GM21360 (cell line): ENCODE measurements around the gene ZFR2.
"Not testable (repeated sequence)": the region's sequence is repeated elsewhere in the genome, so short reads cannot be mapped to it uniquely, and the experiment has no call there.

Source experiments
- ATAC-seq: cut with Tn5 transposase; IDR thresholded peaks from one replicate; pipeline ENCODE4 v1.9.1; 2021; ENCODE audit warnings: mild to moderate bottlenecking, moderate library complexity; ENCODE audit not compliant: unreplicated experiment

ZFR2 gene

DNA sequence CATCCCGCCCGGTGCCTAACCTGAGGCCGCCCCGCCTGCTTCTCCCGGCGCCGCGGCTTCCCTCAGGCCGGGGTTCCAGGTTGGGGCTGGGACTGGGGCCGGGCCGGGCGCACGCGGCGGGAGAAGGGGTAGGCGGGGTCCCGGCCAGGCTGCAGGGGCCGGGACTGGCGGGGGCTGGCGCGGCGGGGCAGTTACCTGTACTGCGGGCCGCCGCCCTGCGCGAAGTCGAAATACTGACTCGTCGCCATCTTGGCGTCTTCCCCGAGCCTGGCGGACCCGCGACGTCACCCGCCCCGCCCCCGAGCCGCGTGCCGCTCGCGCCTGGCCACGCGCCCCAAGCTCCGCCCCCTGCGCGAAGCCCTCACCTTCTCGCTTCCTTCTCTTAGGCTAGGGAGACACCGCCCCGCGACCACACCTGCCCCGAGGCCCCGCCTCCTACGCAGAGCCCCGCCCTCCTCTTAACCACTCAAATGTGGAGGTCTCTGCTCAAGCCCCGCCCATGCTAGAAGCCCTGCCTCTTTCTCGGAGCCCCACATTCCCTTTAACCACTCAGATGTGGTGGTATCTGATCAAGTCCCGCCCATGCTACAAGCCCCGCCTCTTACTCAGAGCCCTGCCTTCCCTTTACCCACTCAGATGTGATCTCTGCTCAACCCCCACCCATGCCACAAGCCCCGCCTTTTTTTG lies at the start of gene ZFR2:
Gene ZFR2 (minus strand): TSS at position 269 of the 687 bp plus-strand sequence. CDS start 21 bp downstream, at position 248.
- no peak for ATAC-seq

GRCh38 chr19:3916033-3916432 lies 47.2 kb upstream of the ZFR2 start:
- ATAC-seq = no peak

DNA sequence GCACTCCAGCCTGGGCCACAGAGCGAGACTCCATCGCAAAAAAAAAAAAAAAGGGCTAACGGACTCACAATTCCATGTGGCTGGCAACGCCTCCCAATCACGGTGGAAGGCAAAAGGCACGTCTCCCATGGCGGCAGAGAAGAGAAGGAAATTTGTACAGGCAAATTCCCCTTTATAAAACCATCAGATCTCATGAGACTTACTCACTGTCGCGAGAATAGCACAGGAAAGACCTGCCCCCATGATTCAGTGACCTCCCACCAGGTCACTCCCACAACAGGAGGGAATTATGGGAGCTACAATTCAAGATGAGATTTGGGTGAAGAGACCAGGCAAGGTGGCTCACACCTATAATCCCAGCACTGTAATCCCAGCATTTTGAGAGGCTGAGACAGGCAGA lies 45.4 kb upstream of the ZFR2 start:
- no peak for ATAC-seq

DNA sequence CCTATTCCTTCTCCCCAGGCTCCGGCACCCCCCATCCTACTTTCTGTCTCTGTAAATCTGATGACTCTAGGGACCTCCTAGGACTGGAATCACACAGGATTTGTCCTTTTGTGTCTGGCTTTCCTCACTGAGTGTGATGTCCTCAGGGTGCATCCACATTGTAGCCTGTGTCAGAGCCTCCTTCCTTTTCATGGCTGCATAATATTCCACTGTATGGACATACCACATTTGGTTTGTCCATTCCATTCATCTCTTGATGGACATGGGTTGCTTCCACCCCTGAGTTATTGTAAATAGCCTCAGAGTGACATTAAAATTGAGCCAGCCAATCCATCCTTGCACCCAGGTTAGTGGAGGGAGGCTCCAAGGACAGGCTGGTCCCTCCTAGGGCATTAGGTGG lies 41.3 kb upstream of the ZFR2 start:
- no peak for ATAC-seq

- no peak for ATAC-seq
Measured at GRCh38 chr19:3908266-3909054, 39.6 kb upstream of the ZFR2 start.

DNA sequence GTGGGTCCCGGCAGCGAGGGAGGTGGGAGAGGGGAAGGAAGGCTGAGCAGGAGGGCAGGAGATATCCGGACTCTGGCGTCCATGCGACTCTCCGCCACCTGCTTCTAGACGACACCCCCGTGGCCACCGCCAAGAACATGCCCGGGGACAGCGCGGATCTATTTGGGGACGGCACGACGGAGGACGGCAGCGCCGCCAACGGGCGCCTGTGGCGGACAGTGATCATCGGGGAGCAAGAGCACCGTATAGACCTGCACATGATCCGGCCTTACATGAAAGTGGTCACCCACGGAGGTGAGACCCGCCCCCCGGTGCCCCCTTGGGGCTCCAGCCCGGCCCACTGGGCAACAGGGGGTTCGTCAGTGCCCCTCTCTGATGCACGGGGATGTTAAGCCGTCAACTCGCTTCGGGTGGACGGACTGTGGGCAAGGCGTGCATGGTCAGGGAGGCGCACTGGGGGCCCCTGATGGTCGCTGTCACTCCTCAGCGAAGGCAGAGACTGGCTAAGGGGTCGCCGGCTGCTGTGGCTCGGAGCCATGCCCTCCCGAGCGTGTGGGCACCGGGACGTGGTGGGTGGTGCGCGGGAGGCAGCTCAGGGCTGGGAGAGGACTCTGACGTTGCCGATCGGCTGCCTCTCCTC lies 38.9 kb upstream of the ZFR2 start:
- ATAC-seq = no peak

- no peak for ATAC-seq
Measured at GRCh38 chr19:3904233-3904632, 35.4 kb upstream of the ZFR2 start.

- no peak for ATAC-seq
Measured at GRCh38 chr19:3902317-3902973, 33.6 kb upstream of the ZFR2 start.

GRCh38 chr19:3899531-3900294 lies 30.9 kb upstream of the ZFR2 start:
- no peak for ATAC-seq

DNA sequence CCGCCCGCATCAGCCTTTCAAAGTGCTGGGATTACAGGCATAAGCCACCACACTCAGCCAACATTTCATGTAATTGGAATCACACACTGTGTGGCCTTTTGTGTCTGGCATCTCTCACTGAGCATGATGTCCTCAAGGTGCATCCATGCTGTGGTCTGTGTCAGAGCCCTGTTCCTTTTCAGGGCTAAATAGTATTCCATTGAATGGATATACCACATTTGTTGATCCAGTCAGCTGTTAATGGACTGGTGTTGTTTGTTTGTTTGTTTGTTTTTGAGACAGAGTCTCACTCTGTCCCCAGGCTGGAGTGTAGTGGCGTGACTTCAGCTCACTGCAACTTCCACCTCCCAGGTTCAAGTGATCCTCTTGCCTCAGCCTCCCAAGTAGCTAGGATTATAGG lies 29.6 kb upstream of the ZFR2 start:
- ATAC-seq = no peak

GRCh38 chr19:3897936-3898335 lies 29.1 kb upstream of the ZFR2 start:
- ATAC-seq = no peak

DNA sequence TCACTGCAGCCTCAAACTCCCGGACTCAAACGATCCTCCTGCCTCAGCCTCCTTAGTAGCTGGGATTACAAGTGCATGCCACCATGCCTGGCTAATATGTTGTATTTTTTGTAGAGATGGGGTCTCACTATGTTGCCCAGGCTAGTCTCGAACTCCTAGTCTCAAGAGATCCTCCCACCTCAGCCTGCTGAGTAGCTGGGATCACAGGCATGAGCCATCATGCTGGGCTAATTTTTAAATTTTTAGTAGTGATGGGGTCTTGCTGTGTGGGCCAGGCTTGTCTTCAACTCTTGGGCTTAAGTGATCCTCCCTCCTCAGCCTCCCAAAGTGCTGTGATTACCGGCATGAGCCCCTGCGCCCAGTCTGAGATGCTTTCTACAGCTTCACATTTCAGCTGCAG lies 26.9 kb upstream of the ZFR2 start:
- ATAC-seq = no peak

DNA sequence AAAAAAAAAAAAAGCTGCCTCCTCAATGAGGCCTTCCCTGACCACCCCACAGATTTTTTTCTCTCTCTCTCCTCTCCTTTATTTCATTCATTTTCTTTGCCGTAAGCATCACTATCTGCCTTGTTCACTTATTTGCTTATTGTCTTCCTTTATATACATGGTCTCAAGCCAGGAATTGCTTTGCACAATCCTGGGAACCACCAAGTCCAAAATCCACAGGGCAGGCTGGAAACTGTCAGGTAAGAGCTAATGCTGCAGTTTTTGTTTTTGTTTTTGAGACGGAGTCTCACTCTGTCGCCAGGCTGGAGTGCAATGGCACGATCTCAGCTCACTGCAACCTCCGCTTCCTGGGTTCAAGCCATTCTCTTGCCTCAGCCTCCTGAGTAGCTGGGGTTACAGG lies 26.1 kb upstream of the ZFR2 start:
- not testable (repeated sequence) for ATAC-seq

GRCh38 chr19:3893509-3894179 lies 24.8 kb upstream of the ZFR2 start:
- ATAC-seq = no peak

GRCh38 chr19:3890591-3890990 lies 21.8 kb upstream of the ZFR2 start:
- ATAC-seq = no peak

GRCh38 chr19:3882041-3882384 lies 13.2 kb upstream of the ZFR2 start:
- ATAC-seq = no peak

DNA sequence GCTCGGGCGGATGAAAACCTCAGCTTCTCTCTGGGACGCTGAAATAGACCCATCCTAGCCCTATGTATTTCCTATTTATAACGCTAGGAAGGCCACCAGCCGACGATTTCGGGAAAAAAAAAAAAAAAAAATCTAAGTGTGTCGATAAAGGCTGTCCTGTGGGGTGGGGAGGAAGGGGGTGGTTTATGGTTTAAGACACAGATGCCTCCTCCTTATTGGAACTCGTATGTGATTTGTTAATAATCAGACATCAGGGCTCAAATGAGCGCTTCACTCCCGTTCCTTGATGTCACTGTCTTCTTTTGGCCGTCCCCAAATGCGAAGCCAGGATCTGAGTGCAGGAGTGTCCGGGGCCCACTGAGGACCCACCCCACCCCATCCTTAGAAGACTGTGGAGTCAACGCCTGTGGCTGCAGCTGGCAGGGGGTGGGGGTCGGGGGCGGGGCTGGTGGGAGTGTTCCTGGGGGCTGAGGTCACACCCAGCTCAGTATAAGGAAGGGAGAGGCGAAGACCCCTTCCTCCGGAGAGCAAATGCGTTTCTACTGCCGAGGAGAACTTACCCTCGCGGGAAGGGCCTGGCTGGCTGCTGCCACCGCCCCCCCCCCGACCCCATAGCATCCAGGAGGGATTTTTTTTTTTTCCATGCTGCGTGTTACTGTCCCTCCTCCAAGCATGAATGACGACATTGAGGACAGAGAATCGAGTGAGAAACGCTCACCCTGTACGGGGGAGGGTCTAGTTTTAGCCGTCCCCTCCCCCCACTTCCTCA lies 12.6 kb upstream of the ZFR2 start:
- ATAC-seq = no peak

GRCh38 chr19:3880471-3881271 lies 11.8 kb upstream of the ZFR2 start, which contains the start of gene ATCAY:
Gene ATCAY (plus strand): TSS chr19:3880685. CDS start chr19:3885768, 5,083 bp downstream.
- no peak for ATAC-seq

- no peak for ATAC-seq
Measured at GRCh38 chr19:3879656-3880055, 10.8 kb upstream of the ZFR2 start.
